HuH-7.5 (cell line): Measurements from ENCODE around the gene SANBR.
"Not testable (repeated sequence)": the region's sequence is repeated elsewhere in the genome, so short reads cannot be mapped to it uniquely, and the experiment has no call there.

ENCODE experiments used
- DNase-seq: peaks from one replicate; pipeline ENCODE4 v3.0.0; 2011; ENCODE audit warnings: low spot score

Gene SANBR

DNA sequence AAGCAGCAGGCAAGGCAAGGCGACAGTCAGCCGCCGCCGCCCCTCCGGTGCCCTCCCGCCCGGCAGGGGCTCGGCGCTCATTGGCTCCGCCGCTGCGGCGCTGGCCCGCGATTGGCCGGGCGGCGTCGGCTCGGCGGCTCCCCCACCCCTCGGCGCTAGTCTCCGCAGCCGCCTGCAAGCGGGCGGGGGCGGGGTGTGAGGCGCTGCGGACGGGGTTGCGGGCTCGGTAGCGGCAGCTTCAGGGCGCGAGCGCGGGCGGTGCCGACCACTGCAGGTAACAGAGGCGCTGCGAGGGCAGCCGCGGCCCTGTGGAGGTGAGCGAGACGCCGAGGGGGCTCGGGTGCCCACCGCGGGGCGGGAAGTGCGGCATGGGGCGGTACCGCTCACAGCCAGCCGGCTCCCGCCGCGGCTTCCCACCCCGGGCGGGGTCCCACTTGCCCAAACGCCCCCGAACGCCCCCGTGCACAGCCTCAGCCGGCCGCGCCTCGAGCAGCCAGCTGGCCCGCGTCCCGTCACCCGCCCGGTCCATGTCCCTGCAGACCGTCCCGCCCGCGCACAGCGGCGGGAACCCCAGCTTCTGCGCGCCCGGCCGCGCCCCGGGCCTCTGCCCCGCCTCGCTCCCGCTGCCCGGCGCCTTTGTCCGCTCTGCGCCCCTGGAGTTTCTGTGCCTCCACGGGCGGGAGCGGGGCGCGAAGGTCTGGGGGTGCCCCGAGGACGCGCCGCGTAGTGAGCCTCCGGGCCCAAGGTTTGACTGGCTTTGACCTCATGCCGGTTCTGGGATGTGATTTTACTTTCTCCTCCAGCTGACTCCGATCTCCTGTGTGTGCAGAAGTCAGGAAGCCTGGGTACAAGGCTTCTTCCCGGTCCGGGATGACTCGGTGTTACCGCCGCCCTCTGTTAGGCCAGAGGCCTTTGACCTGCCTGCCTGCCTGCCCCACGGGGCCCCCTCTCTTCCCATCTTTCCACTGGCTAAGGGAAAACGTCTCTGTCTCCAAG is at the start of gene SANBR:
Gene SANBR (plus strand): TSS at position 158 of the 996 bp plus-strand sequence. CDS start 4,480 bp downstream, outside the sequence.
- peak; percentile 76 for DNase-seq

DNA sequence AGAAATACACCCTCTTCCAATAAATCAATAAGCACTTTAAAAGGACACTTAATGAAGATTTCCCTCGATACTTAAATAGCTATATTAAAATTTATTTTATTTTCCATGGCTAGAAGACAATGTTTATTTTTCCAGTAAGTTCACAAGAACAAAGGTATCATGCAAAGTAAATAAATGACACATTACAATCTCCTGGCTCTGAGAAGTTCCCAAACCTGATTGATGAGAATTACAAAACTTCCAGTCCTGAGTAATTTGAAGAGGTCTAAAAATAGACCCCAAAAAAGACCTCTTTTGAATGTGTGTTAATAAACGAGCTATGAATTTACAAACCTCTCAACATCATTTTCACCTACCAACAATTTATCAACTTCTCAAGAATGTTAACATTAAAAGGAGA is 49.7 kb upstream of the SANBR start:
- DNase-seq: no peak

DNA sequence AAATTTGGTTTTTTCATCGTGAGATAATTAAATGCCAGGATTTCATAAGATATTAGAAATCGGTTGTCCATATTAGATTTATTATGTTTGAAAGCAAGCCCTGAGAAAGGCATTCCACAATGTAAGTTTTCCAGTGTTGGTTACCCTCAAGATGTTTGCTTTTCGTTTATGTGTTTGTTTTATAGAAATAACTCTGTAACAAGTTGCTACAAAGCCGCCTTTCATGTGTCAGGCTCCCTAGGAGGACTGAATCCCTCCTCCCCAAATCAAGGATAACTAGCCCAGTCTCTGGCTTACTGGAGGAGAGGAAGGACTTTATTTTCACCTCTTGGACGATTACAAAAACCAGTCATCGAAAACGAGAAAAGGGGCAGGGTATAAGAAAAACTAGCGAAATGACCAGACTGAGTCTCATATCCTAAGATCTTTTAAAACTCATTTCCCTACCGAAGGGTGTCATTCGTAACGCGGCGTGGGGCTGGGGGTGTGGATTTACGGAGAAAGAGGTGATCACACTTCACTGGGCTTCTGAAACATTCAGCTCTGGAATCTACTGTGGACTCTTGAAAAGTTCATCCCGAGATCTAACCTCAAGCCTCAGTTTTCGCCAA is 49.2 kb upstream of the SANBR start:
- no peak for DNase-seq

DNA sequence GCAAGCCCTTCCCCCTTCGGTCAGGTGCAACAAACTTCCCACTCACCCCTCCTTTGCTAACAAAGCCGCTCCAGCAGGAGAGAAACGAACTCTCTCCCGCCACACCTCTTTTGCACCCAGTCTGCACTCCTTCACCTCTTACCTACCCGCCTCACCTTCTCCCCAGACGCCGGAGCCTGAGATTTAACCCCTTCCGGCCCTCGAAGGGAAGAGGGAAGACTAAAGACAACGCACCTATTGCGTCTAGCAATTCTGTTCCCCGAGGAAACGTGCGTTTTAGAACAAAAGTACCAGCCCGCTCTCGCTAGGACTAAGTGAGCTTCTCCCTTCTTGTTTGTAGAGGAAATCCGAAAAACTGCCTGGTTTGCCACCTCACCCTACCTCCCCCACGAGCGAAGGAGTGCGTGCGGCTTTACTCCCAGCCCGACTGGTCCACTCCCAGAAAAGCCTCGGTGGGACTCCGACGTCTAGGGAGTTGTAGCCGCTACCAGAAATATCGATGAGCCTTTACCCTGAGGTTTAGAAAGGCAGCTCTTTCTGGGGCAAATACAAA is 48.6 kb upstream of the SANBR start:
- DNase-seq: peak; percentile 40

DNA sequence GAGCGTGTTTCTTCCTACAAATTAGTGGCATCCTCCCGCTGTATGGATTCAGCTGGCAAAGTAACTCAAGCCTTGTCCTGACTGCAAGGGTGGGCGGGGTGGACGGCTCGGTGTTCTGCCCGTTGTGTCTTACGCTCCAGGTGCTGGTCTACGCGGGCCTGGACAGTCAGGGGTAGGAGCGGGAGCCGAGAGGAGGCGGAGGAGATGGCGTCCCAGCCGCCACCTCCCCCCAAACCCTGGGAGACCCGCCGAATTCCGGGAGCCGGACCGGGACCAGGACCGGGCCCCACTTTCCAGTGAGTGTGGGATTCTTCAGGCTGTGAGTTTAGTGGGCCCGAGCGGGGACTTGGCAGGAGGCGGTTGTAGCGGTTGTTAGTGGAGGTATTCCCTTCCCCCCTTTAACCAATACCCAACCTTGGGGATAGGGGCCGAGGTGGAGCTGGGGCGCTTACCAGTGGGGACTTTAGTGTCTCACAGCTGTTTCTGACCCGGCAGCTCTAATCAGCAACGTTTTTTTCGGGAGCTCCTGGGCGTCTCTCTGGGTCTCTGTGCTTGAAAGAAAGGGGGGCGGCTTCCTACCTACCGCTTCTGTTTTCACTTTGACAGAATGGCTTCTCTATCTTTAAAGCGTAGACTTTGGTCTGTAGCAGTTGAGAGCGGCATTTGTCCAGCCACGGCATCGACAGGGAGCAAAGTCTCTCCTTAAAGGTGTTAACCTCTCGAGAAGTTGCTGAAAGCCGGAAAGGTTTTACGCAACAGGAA is 47.9 kb upstream of the SANBR start, which contains the start of the genes PEX13 and PUS10:
Gene PEX13 (plus strand): TSS at position 165 of the 762 bp plus-strand sequence. CDS start 40 bp downstream, at position 205.
Gene PUS10 (minus strand): TSS at position 700 of the 762 bp plus-strand sequence. CDS start 6,365 bp downstream, outside the sequence.
- peak; percentile 64 for DNase-seq

DNA sequence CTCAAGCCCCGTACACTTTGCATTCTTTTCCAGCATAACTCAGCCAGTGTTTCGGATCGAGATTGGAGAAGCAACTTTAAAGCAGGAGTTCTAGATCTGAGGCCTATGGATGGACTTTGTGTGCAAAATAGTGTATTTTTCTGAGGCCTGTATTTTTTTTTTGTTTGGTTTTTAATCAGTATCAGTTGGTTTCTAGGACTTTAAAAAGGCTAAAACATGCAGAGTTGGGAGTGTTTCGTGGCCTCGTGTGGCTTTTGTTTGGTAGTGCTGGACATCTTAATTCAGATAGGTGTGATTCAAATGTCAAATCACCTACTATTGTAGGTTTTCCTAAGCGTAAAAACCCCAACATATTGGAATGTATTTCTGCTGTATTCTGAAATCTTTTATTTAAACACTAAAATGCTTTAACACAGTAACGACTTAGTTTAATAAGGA is 47.3 kb upstream of the SANBR start:
- DNase-seq: no peak

DNA sequence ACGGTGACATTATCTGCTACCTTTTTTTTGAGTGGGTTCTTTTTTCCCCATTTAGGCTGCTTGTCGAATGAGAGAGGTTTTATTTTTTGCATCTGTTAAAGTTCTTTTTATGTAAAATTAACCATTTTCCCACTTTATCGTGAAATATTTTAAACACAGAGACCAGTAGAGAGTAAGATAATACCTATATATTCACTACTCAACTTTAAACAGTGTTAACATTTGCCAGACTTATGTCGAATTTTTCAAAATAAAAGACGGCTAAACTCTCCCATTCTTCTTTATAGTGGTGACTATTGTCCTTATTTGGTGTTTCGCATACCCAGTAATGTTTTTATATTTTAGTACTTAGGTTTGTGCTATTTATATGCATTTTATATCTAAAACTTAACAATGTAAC is 46.9 kb upstream of the SANBR start:
- no peak for DNase-seq

DNA sequence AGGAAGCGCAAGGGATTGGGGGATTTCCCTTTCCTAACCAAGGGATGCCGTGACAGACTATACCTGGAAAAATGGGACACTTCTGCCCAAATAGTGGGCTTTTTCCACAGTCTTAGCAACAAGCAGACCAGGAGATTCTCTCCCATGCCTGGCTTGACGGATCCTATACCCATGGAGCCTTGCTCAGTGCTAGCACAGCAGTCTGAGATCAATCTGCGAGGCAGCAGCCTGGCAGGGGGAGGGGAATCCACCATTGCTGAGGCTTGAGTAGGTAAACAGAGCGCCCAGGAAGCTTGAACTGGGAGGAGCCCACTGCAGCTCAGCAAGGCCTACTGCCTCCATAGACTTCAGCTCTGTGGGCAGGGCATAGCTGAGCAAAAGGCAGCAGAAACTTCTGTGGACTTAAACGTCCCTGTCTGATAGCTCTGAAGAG is 44.4 kb upstream of the SANBR start:
- no peak for DNase-seq

DNA sequence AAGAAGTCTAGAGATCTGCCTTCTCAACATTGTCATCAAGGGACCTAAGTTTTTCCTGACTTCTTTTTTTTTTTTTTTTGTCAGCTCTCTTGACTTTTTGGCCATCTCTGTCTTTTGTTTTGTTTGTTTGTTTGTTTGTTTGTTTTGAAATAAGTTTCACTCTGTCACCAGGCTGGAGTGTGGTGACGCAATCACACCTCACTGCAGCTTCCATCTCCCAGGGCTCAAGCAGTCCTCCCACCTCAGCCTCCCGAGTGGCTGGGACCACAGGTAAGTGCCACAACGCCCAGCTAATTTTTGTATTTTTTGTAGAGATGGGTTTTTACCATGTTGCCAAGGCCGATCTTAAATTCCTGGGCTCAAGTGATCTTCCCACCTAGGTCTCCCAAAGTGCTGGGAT is 42.0 kb upstream of the SANBR start:
- no peak for DNase-seq

DNA sequence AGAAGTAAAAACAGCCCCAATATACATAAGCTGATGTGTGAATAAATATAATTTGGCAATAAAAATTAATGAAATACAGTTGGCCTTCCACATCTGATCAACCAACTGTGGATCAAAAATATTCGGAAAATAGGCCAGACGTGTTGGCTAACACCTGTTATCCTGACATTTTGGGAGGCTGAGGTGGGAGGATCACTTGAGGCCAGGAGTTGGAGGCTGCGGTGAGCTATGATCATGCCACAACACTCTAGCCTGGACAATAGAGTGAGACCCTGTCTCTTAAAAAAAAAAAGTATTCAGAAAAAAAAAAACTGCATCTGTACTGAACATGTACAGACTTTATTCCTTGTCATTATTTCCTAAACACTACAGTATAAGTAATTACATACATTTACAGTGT is 36.1 kb upstream of the SANBR start:
- DNase-seq: no peak

DNA sequence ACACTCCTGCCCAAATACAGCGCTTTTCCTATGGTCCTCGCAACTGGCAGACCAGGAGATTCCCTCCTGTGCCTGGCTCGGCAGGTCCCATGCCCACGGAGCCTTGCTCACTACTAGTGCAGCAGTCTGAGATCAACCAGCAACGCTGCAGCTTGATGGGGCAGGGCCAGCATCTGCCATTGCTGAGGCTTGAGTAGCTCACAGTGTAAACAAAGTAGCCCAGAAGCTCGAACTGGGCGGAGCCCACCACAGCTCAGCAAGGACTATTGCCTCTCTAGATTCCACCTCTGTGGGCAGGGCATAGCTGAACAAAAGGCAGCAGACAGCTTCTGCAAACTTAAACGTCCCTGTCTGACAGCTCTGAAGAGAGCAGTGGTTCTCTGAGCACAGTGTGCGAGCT is 31.1 kb upstream of the SANBR start:
- DNase-seq: not testable (repeated sequence)

DNA sequence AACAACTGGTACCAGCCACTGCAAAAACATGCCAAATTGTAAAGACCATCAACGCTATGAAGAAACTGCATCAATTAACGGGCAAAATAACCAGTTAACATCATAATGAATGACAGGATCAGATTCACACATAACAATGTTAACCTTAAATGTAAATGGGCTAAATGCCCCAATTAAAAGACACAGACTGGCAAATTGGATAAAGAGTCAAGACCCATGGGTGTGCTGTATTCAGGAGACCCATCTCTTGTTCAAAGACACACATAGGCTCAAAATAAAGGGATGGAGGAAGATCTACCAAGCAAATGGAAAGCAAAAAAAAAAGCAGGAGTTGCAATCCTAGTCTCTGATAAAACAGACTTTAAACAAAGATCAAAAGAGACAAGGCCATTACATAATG is 29.0 kb upstream of the SANBR start:
- not testable (repeated sequence) for DNase-seq

DNA sequence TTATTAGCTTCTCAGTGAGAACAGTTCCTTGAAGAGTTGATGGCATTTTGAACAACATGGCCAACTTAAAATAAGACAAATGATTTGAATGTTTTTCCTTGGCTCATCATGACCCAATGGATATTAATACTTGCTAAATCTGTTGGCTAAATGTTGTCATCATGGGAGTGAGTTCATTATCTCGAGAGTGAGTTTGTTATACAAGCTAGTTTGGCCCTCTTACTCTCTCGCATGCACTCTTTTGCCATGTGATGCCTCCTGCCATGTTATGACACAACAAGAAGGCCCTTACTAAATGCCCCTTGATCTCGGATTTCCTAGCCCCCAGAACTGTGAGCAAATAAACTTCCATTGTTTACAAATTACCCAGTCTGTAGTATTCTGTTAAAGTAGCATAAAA is 22.9 kb upstream of the SANBR start:
- no peak for DNase-seq

DNA sequence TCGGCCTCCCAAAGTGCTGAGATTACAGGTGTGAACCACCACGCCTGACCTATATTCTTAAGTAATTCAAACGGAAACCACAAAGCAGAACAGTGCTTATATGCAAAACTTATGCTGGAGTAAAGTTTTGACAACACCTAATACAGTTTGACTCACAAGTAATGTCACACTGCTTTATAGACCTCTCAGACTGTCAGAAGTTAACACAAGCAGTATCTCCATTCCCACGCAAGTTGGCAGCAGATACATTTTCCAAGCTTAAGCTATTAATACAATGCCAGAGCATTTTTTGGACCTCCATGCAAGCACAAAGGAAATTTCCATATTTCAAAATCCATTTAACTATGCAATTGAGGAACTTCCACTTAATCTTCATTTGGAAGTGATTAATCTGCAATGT is 21.0 kb upstream of the SANBR start:
- DNase-seq: no peak

DNA sequence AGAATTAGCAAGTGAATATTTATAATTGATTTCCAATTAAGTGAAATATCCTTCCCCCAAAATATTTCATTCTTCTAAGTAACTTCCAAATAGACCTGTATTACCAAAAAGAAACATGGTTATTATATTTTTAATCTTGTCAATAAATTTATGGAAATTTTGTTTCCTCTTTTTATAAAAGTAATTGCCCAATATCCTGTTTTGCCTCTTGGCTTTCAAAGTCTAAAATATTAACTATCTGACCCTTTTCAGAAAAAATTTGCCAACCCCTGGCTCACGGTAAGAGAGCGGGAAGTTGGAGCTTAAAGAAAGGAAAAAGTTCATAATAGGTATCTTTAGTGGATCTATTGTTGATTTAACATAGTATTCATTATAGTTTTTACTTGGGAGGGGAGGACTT is 20.4 kb upstream of the SANBR start:
- no peak for DNase-seq

DNA sequence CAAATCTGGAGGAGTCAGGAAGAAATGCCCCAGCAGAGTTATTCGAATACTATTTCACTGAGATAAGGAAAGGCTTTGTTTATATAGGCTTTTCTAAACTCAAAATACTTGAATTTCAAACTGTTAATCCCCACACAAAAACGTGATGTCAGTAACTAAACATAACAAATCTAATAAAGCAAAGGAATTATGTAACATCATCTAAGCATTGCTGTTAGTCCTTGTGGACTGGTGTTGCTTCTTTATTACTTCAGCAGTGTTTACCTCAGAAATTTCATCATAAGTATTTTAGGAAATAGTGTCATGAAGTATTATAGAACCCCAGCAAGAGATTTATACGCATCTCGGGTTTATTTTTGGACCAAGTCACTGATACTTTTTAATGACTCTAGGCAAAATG is 19.7 kb upstream of the SANBR start:
- DNase-seq: no peak

DNA sequence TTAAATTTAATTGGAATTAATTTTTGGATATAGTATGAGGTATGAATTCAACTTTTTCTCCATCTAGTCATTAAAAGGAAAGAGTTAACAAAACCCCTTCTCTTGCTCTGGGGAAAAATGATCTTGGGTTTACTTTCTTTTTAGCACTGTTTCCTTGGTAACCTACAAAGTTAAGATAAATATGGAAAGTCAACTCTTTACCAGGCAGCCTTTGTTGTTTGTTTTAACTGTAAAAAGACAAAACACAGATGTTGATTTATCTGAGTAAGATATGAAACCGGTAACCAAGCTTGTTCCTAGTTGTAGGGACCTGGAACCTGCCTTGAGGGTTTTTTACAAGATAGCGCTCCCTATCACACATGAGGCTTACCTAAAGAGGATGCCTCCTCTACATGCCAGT is 10.1 kb upstream of the SANBR start:
- DNase-seq: no peak

DNA sequence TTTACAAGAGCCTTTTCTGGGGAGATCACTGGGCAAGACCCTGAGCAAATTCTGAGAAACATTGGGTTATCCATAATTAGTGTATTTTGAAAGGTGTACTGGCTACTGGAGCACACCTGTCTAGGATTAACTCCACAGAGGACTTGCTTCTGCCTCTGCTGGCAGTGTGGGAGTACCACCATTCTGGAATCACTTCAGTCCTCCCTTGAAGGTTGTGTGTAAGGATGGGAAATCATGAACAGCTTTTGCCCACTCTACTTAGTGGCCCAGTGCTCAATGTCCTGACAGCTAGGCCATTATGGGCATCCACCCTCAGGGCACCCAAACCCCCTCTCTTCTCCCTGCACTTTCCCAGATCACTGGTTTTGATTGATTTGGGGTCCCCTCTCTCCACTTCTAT is 8.1 kb upstream of the SANBR start:
- no peak for DNase-seq

DNA sequence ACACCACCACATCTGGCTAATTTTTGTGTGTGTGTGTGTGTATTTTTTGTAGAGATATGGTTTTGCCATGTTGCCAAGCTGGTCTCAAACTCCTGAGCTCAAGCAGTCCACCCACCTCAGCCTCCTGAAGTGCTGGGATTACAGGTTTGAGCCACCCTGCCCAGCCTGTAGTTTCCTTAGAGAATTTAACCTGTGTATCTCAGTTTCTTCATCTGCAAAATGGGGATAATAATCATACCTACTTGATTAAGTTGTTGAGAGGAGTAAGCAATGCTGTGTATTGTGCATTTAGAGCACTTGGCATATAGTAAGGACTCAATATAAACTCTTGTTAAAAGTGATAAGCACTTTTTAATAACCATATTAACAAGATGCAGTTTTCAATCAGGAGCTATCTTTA is 6.3 kb upstream of the SANBR start:
- no peak for DNase-seq

DNA sequence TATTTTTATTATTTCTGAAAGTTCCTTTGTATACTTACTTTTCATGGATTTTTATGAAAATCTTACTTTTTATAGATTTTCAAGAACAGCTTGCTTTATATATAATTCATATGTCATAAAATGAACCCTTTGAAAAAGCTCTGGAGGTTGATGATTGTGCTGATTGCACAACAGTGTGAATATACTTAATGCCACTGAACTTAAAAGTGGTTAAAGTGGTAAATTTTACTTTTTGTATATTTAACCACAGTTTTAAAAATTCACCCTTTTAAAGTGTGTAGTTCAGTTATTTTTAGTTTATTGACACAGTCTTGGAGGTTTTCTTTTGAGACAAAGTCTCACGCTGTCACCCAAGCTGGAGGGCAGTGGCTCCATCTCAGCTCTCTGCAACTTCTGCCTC is 8.4 kb downstream of the SANBR start:
- no peak for DNase-seq

DNA sequence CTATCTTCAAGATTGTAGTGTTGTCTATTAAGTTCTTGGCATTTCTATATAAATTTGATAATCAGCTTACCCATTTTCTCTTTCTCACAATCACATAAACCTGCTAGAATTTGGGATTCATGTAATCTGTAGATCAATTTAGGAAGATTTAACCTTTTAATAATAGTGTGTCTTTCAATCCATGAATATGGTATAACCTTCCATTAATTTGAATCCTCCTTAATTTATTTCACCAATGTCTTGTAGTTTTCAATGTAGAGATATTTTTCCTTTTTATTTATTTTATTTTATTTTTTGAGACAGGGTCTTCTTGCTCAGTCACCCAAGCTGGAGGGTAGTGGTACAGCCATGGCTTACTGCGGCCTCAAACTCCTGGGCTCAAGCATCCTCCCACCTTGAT is 20.2 kb downstream of the SANBR start:
- no peak for DNase-seq

DNA sequence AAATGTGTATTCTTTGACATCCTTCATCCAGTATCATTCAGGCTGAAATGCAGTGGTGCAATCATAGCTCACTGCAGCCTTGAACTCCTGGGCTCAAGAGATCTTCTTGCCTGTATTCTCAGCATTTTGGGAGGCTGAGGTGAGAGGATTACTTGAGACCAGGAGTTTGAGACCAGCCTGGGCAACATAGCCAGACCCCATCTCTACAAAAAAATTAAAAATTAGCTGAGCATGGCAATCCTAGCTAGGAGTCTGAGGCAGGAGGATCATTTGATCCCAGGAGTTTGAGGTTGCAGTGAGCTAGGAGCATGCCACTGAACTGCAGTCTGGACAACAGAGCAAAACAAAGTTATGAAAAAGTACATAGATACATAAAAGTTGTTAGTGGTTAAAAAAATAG is 24.1 kb downstream of the SANBR start:
- DNase-seq: no peak
